ENCODE measurements around the gene PCDHGA3. TPM values are rescaled to one million over a fixed set of nuclear protein-coding genes. Genes with fewer than 3 reads are reported as not detected.

The PCDHGA3 gene
- total and polyA plus RNA-seq, 2 experiments from 2014 or later, result 0.63 to 0.90 TPM

DNA sequence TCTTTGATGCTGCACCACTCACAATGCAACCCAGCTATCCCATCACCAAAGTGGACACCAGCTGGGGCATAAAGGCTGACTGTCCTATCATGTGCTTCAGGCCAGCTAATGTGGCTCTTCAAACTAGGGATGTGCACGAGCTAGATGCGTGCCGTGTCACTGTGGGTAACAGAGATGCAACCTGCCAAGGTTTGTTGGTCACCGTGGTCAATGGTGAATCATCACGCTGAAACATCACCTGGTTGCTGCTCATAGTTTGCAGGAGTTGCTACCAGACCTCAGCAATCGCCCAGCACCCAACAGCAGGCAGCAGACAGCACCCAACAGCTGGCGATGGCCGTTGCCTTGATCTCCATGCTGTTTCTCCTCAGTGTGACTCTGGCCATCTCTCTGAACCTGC, 15.4 kb upstream of the PCDHGA3 start:
- H3F3A ChIP-seq (replicated peaks; ENCODE audit: low read depth), result no peaks in the 10 kb centered on the region
- no peaks in the 10 kb centered on the region for H4K20me1 ChIP-seq (replicated peaks; ENCODE audit: insufficient read depth)
- no peaks in the 10 kb centered on the region for H3K27me3 ChIP-seq (ENCODE audit: insufficient read depth)
- H3K4me3 Mint-ChIP-seq, result no peak overlapping the region
- H3K4me1 ChIP-seq (ENCODE audit: insufficient read depth), result no peaks in the 10 kb centered on the region
- H3K4me3 ChIP-seq, result no peak overlapping the region
- no peak overlapping the region for H2AFZ ChIP-seq
- H3K27ac ChIP-seq (ENCODE audit: low read depth), result no peak overlapping the region
- no peak for TF ChIP-seq EZH2 (IDR thresholded peaks at IDR 0.05; ENCODE audit: low read depth, unreplicated experiment)
- TF ChIP-seq ZNF114 (CRISPR knock-in tag; IDR thresholded peaks at IDR 0.05), result no peak
- TF ChIP-seq POLR2AphosphoS5 (IDR thresholded peaks at IDR 0.05; ENCODE audit: low read depth), result no peak
- TF ChIP-seq, protein P1, sequence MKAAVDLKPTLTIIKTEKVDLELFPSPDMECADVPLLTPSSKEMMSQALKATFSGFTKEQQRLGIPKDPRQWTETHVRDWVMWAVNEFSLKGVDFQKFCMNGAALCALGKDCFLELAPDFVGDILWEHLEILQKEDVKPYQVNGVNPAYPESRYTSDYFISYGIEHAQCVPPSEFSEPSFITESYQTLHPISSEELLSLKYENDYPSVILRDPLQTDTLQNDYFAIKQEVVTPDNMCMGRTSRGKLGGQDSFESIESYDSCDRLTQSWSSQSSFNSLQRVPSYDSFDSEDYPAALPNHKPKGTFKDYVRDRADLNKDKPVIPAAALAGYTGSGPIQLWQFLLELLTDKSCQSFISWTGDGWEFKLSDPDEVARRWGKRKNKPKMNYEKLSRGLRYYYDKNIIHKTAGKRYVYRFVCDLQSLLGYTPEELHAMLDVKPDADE (IDR thresholded peaks at IDR 0.05), result no peak
- TF ChIP-seq ZNF331 (CRISPR knock-in tag; IDR thresholded peaks at IDR 0.05; ENCODE audit: low read depth), result no peak
- no peak for TF ChIP-seq STAT1 (IDR thresholded peaks at IDR 0.05; ENCODE audit: unreplicated experiment)
- TF ChIP-seq, protein P2, sequence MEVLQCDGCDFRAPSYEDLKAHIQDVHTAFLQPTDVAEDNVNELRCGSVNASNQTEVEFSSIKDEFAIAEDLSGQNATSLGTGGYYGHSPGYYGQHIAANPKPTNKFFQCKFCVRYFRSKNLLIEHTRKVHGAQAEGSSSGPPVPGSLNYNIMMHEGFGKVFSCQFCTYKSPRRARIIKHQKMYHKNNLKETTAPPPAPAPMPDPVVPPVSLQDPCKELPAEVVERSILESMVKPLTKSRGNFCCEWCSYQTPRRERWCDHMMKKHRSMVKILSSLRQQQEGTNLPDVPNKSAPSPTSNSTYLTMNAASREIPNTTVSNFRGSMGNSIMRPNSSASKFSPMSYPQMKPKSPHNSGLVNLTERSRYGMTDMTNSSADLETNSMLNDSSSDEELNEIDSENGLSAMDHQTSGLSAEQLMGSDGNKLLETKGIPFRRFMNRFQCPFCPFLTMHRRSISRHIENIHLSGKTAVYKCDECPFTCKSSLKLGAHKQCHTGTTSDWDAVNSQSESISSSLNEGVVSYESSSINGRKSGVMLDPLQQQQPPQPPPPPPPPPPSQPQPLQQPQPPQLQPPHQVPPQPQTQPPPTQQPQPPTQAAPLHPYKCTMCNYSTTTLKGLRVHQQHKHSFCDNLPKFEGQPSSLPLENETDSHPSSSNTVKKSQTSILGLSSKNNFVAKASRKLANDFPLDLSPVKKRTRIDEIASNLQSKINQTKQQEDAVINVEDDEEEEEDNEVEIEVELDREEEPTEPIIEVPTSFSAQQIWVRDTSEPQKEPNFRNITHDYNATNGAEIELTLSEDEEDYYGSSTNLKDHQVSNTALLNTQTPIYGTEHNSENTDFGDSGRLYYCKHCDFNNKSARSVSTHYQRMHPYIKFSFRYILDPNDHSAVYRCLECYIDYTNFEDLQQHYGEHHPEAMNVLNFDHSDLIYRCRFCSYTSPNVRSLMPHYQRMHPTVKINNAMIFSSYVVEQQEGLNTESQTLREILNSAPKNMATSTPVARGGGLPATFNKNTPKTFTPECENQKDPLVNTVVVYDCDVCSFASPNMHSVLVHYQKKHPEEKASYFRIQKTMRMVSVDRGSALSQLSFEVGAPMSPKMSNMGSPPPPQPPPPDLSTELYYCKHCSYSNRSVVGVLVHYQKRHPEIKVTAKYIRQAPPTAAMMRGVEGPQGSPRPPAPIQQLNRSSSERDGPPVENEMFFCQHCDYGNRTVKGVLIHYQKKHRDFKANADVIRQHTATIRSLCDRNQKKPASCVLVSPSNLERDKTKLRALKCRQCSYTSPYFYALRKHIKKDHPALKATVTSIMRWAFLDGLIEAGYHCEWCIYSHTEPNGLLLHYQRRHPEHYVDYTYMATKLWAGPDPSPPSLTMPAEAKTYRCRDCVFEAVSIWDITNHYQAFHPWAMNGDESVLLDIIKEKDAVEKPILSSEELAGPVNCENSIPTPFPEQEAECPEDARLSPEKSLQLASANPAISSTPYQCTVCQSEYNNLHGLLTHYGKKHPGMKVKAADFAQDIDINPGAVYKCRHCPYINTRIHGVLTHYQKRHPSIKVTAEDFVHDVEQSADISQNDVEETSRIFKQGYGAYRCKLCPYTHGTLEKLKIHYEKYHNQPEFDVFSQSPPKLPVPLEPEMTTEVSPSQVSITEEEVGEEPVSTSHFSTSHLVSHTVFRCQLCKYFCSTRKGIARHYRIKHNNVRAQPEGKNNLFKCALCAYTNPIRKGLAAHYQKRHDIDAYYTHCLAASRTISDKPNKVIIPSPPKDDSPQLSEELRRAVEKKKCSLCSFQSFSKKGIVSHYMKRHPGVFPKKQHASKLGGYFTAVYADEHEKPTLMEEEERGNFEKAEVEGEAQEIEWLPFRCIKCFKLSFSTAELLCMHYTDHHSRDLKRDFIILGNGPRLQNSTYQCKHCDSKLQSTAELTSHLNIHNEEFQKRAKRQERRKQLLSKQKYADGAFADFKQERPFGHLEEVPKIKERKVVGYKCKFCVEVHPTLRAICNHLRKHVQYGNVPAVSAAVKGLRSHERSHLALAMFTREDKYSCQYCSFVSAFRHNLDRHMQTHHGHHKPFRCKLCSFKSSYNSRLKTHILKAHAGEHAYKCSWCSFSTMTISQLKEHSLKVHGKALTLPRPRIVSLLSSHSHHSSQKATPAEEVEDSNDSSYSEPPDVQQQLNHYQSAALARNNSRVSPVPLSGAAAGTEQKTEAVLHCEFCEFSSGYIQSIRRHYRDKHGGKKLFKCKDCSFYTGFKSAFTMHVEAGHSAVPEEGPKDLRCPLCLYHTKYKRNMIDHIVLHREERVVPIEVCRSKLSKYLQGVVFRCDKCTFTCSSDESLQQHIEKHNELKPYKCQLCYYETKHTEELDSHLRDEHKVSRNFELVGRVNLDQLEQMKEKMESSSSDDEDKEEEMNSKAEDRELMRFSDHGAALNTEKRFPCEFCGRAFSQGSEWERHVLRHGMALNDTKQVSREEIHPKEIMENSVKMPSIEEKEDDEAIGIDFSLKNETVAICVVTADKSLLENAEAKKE (CRISPR knock-in tag; IDR thresholded peaks at IDR 0.05), result no peak
- no peak for TF ChIP-seq NANOG (IDR thresholded peaks at IDR 0.05; ENCODE audit: borderline replicate concordance)
- TF ChIP-seq, protein P3, sequence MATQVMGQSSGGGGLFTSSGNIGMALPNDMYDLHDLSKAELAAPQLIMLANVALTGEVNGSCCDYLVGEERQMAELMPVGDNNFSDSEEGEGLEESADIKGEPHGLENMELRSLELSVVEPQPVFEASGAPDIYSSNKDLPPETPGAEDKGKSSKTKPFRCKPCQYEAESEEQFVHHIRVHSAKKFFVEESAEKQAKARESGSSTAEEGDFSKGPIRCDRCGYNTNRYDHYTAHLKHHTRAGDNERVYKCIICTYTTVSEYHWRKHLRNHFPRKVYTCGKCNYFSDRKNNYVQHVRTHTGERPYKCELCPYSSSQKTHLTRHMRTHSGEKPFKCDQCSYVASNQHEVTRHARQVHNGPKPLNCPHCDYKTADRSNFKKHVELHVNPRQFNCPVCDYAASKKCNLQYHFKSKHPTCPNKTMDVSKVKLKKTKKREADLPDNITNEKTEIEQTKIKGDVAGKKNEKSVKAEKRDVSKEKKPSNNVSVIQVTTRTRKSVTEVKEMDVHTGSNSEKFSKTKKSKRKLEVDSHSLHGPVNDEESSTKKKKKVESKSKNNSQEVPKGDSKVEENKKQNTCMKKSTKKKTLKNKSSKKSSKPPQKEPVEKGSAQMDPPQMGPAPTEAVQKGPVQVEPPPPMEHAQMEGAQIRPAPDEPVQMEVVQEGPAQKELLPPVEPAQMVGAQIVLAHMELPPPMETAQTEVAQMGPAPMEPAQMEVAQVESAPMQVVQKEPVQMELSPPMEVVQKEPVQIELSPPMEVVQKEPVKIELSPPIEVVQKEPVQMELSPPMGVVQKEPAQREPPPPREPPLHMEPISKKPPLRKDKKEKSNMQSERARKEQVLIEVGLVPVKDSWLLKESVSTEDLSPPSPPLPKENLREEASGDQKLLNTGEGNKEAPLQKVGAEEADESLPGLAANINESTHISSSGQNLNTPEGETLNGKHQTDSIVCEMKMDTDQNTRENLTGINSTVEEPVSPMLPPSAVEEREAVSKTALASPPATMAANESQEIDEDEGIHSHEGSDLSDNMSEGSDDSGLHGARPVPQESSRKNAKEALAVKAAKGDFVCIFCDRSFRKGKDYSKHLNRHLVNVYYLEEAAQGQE (IDR thresholded peaks at IDR 0.05; ENCODE audit: unreplicated experiment), result no peak
- peaks cover 35% of the 10 kb centered on the region for H3K36me3 Mint-ChIP-seq (ENCODE audit: low read depth)
- H3K4me1 Mint-ChIP-seq, result peaks cover 2% of the 10 kb centered on the region
- DNase-seq (ENCODE audit: low spot score) (no peak), ATAC-seq (no peak)
- peaks cover 58% of the 10 kb centered on the region for H3K9me3 Mint-ChIP-seq
- H3K27me3 Mint-ChIP-seq (ENCODE audit: insufficient read depth, low read depth, poor library complexity), result peaks cover 4% of the 10 kb centered on the region
- H3K36me3 ChIP-seq (ENCODE audit: insufficient read depth), result no peaks in the 10 kb centered on the region
- no peaks in the 10 kb centered on the region for H3K79me2 ChIP-seq (replicated peaks; ENCODE audit: insufficient read depth)
- H3K9me2 ChIP-seq (ENCODE audit: insufficient read depth), result 0 out of 2 replicates have a peak, but pooled peaks cover 6% of the 10 kb centered on the region
- H3K4me2 ChIP-seq, result no peak overlapping the region
- H3K27ac Mint-ChIP-seq, result no peak overlapping the region

All from GM23338 (cell line).